VCaP (cell line): ENCODE measurements around the gene EMILIN2.

ENCODE experiments used
- H3K27ac ChIP-seq: fragments of 450-650 bp; 2 replicates; pipeline ENCODE4 v1.5.1; 2017
- TF ChIP-seq, protein P1 (sequence below): fragments of 450-650 bp; conservative IDR thresholded peaks from 2 replicates; pipeline ENCODE4 v1.5.1; 2017; ENCODE audit warnings: mild to moderate bottlenecking, moderate library complexity

EMILIN2 gene

DNA sequence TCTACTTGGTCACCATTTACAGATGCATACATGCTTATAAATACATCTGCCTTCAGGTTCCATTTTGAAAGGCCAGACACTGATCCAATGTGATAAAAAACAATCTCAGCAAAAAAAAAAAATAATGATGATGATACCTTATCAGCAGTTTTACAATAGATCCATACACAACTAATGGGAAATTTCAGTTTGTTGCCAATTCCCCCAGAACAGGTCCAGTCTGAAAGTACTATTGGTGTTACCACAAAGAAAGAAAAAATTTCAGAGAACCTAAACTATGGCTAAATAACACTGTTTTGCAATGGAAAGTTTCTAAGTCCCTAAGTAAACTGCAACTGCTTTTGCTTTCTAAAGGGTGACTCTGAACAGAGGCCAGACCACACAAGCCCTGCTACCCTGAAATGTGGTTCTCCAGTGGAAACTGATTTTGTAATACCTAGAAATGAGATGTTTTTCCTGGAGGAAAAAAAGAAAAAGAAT, 112.1 kb downstream of the EMILIN2 start:
- peak overlapping the region; percentile 38 for H3K27ac ChIP-seq
- TF ChIP-seq, protein P1, sequence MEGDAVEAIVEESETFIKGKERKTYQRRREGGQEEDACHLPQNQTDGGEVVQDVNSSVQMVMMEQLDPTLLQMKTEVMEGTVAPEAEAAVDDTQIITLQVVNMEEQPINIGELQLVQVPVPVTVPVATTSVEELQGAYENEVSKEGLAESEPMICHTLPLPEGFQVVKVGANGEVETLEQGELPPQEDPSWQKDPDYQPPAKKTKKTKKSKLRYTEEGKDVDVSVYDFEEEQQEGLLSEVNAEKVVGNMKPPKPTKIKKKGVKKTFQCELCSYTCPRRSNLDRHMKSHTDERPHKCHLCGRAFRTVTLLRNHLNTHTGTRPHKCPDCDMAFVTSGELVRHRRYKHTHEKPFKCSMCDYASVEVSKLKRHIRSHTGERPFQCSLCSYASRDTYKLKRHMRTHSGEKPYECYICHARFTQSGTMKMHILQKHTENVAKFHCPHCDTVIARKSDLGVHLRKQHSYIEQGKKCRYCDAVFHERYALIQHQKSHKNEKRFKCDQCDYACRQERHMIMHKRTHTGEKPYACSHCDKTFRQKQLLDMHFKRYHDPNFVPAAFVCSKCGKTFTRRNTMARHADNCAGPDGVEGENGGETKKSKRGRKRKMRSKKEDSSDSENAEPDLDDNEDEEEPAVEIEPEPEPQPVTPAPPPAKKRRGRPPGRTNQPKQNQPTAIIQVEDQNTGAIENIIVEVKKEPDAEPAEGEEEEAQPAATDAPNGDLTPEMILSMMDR: no peak

DNA sequence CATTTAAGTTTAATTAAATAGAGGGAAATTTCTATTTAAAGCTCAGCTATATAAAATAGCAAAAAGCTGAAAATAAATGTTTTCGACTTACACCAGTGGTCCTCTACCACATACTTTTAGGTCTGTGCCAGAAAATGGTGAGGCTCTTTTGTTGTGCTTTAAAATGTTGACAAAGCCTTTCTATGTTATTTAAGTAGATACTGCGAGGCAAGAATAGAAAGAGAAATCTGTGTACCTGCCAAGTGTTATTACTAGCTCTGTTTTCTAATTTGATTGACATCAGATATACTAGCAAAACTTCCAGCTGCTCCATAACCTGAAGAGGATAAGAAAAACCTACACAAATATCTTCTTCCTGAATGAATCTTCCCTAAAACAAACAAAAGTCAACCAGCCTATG, 112.5 kb downstream of the EMILIN2 start:
- H3K27ac ChIP-seq: peak overlapping the region; percentile 38

DNA sequence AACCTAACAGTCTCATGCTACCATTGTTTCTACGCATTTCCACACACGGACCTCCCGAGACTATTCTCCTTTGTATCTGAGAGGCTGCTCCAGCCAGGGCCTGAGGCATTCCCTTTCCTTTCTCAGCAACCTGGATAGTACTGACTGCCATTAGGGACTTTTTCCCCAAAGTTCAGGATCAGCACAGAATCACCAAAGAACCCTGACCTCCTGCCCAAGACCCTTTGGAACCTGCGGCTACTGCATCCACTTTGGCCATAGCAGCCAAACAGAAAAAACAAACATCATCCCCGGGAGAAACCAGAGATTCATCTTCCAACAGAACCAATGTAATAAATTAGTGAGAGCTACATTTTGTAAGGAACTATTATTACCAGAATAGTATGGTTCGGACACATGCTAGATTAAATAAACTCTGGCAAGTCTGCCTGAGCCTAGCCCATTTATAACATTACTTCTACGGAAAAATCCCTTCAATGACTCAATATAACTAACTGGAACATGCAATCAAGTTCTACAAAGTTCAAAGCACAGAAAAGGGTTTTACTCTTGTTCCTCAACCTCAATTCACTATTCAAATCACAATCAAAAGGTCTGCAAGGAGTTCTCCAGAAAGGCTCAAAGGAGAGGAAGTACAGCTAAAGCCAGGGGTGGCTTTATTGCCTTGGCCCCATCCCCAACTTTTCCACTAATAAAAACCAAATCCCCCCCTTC, 114.3 kb downstream of the EMILIN2 start:
- TF ChIP-seq, protein P1: no peak
- no peak overlapping the region for H3K27ac ChIP-seq

More for the DNA sequence above, 112.5 kb downstream of the EMILIN2 start:
- TF ChIP-seq, protein P1: no peak

DNA sequence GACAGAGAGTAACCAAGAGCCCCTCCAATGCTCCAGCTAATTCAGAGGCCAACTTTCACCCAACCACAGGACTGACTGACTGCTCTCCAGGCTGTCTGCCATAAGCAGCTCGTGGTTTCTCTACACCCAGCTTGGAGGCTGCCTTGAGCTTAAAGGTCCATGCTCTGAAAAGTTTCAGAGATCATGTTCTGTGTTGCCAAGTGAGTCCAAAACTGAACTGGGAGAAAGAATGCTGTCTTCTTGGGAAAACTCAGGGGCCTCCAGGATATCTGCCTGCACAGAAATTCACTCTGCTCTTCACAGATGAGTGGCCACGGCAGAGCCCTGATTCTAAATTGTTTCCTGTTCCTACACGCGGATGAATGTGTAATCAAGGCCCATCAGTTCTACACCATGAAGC, 115.0 kb downstream of the EMILIN2 start:
- TF ChIP-seq, protein P1: no peak
- H3K27ac ChIP-seq: no peak overlapping the region

DNA sequence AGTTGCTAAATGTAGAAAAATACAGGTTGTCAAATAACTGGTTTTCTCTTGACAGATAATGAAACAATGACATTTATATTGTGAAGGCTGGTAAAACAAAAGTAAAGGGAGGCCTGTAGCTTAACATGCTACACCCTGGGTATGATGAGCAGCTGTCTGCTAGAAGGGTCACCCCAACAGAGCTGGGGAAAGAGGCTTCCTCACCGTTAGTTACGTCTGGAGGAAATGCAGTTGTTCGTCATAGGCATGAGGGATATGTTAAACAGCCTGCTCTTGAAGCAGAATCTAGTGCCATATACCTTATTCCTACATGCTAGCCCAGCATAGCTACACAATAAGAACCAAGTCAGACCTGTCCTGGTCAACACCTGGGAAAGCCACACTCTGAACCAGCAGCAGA, 116.2 kb downstream of the EMILIN2 start:
- no peak overlapping the region for H3K27ac ChIP-seq
- TF ChIP-seq, protein P1: no peak

DNA sequence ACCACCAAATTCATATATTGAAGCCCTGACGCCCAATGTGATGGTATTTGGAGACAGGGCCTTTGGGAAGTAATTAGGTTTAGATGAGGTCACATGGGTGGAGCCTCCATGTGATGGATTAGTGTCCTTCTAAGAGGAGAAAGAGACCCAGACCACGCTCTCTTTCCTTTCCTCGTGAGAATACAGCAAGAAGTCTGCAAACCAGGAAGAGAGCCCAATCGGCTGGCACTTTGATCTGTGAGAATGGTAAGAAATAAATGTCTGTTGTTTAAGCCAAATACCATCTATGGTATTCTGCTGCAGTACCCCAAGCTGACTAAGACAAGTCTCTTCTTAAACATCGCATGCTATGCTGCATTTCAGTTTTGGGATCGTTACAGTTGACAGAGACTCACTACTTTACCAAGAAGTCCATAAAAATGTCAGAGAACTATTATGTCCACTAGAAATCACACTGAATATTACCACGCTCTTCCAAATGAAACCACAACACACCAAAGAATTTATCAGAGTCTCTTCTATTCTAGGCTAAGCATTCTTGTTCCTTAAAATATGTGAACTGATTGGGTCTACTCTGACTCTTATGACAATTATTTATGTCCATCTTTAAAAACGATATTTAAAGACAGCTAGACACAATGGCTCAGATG, 117.7 kb downstream of the EMILIN2 start:
- no peak overlapping the region for H3K27ac ChIP-seq
- TF ChIP-seq, protein P1: no peak
